Brain microvascular endothelial cell (primary cell): ENCODE data around the gene STK32B.

Source experiments
- DNase-seq: peaks from one replicate; pipeline ENCODE4 v3.0.0-alpha.2; 2020
- H3K27ac ChIP-seq: fragments of 250-450 bp; sonication (Bioruptor Pico); 2 replicates; pipeline ENCODE4 v1.5.1; 2020; ENCODE audit warnings: mild to moderate bottlenecking, moderate library complexity
- H3K27me3 ChIP-seq: fragments of 250-450 bp; sonication (Bioruptor Pico); replicated peaks from 2 replicates; pipeline ENCODE4 v1.5.1; 2020; ENCODE audit warnings: mild to moderate bottlenecking
- H3K36me3 ChIP-seq: fragments of 250-450 bp; sonication (Bioruptor Pico); replicated peaks from 2 replicates; pipeline ENCODE4 v1.5.1; 2020; ENCODE audit warnings: mild to moderate bottlenecking
- H3K4me3 ChIP-seq: 2 replicates; pipeline ENCODE4 v1.5.1; 2011; ENCODE audit warnings: low read depth, mild to moderate bottlenecking, control low read depth, low read length, moderate library complexity
- CTCF ChIP-seq: IDR thresholded peaks from 2 replicates; pipeline ENCODE4 v1.5.1; 2011; ENCODE audit warnings: low read depth, mild to moderate bottlenecking, moderate library complexity, low read length, control low read depth, inconsistent platforms; ENCODE audit errors: missing control alignments
- in situ Hi-C: cut with HindIII; loops from 2 replicates; pipeline ENCODE4 v1.10.0; 2017; ENCODE audit warnings: low sequenced_read_pairs, low pct_ligation_motif_present

Gene STK32B

GRCh38 chr4:5398056-5398455 is 346.8 kb downstream of the STK32B start:
- in situ Hi-C loops = no loop called here

GRCh38 chr4:5399124-5399523 is 347.8 kb downstream of the STK32B start:
- Histone ChIP-seq H3K4me3 (no peak overlapping the region), H3K27ac (no peak overlapping the region), H3K36me3 (no peaks in the 10 kb centered on the region), H3K27me3 (no peaks in the 10 kb centered on the region)
- in situ Hi-C loops = no loop called here
- TF ChIP-seq CTCF = no peak
- no peak for DNase-seq

More at GRCh38 chr4:5398056-5398455, 346.8 kb downstream of the STK32B start:
- Histone ChIP-seq H3K27me3 (no peaks in the 10 kb centered on the region), H3K4me3 (no peak overlapping the region), H3K36me3 (no peaks in the 10 kb centered on the region), H3K27ac (no peak overlapping the region)
- no peak for TF ChIP-seq CTCF
- no peak for DNase-seq

GRCh38 chr4:5399790-5400421 is 348.6 kb downstream of the STK32B start:
- Histone ChIP-seq H3K27me3 (no peaks in the 10 kb centered on the region), H3K4me3 (no peak overlapping the region), H3K27ac (no peak overlapping the region), H3K36me3 (no peaks in the 10 kb centered on the region)
- peak; percentile 18 for DNase-seq
- in situ Hi-C loops = no loop called here
- peak; percentile 93 for TF ChIP-seq CTCF

GRCh38 chr4:5403746-5404497 is 352.6 kb downstream of the STK32B start:
- no peak for DNase-seq
- Histone ChIP-seq H3K4me3 (no peak overlapping the region), H3K27me3 (no peaks in the 10 kb centered on the region), H3K36me3 (no peaks in the 10 kb centered on the region), H3K27ac (no peak overlapping the region)
- in situ Hi-C loops = no loop called here
- TF ChIP-seq CTCF = no peak

GRCh38 chr4:5409237-5409636 is 358.0 kb downstream of the STK32B start:
- in situ Hi-C loops = no loop called here
- no peak for DNase-seq
- Histone ChIP-seq H3K4me3 (no peak overlapping the region), H3K27ac (no peak overlapping the region), H3K27me3 (no peaks in the 10 kb centered on the region), H3K36me3 (no peaks in the 10 kb centered on the region)
- no peak for TF ChIP-seq CTCF
